ENCODE measurements around the gene SLC25A6.
"Not testable (repeated sequence)": the region's sequence is repeated elsewhere in the genome, so short reads cannot be mapped to it uniquely, and the experiment has no call there.

SLC25A6 gene

GRCh38 chrX:1391707-1392375 lies at the start of gene SLC25A6:
Gene SLC25A6 (minus strand): TSS chrX:1392113. CDS start chrX:1392009, 104 bp downstream.
- DNase-seq: no peak

DNA sequence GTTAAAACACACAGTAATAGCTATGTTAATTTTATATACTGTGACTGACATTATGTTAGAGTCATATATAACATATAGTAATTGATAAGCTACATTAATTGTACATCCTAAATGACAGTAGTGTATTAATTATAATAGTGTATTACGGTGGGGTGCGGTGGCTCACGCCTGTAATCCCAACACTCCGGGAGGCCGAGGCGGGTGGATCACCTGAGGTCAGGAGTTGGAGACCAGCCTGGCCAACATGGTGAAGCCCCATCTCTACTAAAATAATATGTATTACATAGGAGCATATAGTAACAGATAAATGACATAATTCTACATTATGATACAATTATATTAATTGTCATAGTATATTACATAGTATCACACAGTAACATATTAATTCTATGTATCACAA lies 48.6 kb upstream of the SLC25A6 start:
- no peak for DNase-seq

DNA sequence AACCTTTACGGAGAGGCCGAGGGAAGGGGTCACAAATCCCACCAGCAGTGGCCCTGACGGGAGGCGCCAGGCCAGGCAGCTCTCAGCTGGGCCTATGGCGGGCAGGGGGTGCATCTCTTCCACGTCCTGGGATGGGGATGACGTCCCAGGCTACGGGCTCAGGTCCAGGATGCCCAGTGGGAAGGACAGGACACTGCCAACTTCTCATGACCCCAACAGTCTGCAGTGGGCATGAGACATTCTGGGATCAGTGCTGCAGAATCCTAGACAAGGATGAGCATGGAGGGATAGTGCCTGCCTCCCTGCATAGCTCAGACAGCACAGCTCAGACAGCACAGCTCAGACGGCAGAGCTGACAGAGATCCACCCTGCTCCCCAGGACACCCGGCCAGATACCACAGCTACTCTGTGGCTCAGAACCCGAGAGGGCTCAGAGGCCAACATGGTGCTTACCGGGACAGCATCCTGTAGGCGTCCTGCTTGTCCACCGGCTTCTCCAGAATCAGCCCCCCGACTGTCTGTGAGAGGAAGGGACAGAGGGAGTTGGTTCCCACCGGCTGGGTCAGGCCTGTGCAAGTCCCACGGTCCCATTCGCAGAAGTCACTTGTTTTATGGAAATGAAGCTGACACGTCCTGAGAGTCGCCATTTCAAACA lies 43.5 kb upstream of the SLC25A6 start:
- DNase-seq: no peak

GRCh38 chrX:1434871-1435240 lies 42.9 kb upstream of the SLC25A6 start:
- no peak for DNase-seq

DNA sequence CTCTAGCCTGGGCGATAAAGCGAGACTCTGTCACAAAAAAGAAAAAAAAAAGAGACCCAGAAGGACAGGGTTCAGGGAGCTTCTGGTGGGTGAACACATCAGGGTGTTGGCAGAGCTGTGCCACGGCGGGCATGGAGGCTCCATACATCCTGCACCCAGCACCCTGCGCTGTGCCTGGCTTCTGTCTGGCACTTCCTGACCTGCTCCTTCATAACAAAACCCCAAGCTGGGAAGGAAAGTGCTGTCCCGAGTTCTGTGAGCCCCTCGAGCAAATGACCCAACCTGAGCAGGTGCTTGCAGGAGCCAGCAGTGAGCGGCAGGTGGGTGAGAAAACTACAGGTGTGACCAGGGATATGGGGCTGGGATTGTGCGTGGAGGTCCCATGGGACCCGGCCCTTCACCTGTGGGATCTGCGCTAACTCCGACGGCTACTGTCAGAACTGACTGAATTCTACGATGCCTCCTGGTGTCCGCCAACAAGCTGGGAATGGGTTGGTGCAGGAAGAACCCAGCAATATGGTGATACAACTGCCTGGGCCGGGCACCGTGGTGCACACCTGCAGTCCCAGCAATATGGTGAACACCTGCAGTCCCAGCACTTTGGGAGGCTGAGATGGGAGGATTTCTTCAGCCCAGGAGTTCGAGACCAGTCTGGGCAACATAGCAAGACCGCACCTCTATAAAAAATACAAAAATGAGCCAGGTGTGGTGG lies 41.9 kb upstream of the SLC25A6 start:
- no peak for DNase-seq

- DNase-seq: no peak
Observed at GRCh38 chrX:1430451-1430850, 38.5 kb upstream of the SLC25A6 start.

DNA sequence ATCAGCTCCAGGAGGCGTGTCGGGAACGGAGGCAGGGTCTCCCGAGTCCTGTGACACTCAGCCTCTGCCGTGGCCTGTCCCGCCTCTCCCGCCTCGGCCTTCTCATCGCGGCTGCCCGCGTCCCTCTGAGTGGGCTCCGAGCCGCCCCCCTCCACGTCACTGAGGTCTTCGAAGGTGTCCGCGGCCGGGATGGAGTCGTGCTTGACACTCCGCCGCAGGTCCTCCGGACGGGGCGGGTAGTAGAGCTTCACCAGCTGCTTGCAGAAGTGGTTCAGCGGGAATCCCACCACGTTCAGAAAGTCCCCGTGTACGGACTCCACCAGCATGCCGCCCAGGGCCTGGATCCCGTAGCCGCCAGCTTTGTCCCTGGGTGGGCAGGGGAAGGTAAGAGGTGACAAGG lies 35.8 kb upstream of the SLC25A6 start:
- DNase-seq: no peak

GRCh38 chrX:1426321-1426720 lies 34.4 kb upstream of the SLC25A6 start:
- not testable (repeated sequence) for DNase-seq

DNA sequence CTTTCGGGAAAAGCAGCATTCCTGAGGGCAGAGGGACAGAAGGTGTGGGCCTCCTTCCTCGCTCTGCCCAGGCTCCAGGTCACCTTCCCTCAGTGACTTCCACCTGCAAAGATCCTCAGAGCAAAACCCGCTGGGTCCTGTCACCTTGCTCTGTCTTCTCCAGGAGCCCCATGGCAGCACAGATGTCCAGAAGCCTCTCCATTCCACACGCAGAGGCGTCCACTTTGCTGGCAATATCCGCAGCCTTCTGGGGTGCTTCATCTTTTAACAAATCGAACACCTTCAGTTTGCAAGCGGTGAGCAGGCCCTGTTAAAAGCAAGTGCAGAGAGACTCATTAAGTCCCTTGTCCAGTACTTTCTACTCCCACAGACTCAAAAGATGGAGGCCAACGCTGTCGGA lies 33.5 kb upstream of the SLC25A6 start:
- no peak for DNase-seq

- no peak for DNase-seq
Observed at GRCh38 chrX:1424147-1424851, 32.4 kb upstream of the SLC25A6 start.

GRCh38 chrX:1423215-1423614 lies 31.3 kb upstream of the SLC25A6 start:
- DNase-seq: no peak

- no peak for DNase-seq
Observed at GRCh38 chrX:1422135-1422465, 30.2 kb upstream of the SLC25A6 start.

DNA sequence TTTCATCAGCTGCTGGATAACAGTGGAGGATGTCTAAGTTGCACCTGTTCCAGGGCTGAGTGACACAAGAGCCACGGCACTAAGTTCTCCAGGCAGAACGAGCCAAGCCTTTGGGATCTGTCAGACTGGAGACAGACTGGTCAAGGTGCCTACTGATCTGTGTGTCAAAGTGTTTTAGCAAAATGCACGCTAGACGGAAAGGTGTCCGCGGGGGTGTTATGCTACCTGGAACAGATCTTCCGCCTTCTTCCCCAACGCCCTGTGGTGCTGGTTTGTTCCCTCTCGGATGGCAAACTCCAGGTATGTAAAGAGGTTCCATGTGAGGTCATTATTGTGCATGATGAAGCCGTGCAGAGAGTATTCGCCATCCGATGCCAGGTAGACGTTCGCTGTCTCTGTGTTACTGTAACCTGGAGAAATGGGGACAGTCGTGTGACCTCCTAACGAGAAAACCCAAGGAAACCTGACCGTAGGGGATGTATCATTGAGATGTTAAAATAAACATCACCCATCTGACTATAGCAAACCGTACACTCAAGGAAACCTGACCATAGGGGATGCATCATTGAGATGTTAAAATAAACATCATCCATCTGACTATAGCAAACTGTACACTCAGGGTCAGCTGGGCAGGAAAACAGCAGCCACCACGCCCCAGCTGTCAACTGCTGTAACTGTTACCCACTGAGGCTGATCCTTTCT lies 29.7 kb upstream of the SLC25A6 start:
- DNase-seq: no peak

- DNase-seq: no peak
Observed at GRCh38 chrX:1420371-1420770, 28.5 kb upstream of the SLC25A6 start.

DNA sequence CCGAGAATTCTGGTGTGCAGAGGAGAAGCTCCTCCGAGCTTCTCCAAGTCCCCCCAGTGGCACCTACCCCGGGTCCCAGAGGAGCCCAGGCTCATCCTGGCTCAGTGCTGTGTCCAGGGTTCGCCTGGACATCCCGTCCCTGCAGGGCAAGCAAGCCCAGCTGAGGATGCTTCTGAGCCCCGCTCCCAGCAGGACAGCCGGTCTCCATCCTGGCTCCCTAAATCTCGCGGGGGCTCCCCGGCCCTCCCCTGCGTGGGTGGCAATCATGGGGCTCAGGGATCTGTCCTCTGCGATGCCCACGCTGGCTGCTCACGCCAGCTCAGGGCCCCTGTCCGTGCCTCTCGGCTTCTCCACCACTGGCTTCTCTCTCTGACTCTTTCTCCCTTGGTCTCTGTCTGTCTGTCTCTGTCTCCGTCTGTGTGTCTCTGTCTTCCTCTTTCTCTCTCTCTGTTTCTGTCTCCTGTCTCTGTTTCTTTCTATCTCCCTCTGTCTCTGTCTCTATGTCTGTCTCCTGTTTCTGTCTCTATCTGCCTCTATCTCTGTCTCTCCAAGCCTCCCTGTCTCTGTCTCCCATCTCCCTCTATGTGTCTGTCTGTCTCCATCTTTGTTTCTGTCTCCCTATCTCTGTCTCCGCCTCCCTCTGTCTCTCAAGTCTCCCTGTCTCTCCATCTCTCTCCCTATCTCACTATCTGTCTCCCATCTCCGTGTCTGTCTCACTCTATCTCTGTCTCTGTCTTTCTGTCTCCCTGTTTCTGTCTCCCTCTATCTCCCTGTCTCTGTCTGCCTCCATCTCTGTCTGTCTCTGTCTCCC lies 27.8 kb upstream of the SLC25A6 start:
- DNase-seq: no peak

DNA sequence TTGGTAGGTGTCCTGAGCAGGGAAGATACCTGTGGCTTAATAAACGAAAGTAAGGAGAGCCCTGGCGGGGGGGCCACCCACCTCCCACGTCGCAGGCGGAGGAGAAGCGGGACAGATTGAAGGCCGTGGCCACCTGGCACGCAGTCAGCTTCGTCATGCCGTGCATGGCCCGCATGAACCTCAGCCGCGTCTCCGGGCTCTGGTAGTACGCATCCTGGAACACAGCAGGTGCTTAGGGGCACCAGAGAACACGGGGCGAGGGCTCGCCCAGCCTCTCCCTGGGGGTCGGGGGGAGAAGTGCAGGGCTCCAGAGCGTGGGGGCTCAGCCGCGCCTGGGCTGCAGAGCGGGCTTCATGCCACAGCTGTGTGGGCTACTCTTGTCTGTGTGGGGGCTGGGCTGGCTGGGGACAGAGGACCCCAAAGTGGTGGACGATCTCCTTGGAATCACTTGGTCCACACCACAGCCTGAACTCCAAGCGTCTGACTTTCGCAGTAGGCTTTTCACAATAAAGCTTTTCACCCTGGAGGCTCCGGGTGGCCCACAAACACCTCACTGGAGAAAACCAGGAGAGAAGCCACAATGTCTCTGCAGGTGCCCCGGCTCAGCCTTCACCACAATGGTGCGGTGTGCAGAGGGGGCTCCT lies 27.1 kb upstream of the SLC25A6 start:
- no peak for DNase-seq

- no peak for DNase-seq
Observed at GRCh38 chrX:1417921-1418771, 26.2 kb upstream of the SLC25A6 start.

DNA sequence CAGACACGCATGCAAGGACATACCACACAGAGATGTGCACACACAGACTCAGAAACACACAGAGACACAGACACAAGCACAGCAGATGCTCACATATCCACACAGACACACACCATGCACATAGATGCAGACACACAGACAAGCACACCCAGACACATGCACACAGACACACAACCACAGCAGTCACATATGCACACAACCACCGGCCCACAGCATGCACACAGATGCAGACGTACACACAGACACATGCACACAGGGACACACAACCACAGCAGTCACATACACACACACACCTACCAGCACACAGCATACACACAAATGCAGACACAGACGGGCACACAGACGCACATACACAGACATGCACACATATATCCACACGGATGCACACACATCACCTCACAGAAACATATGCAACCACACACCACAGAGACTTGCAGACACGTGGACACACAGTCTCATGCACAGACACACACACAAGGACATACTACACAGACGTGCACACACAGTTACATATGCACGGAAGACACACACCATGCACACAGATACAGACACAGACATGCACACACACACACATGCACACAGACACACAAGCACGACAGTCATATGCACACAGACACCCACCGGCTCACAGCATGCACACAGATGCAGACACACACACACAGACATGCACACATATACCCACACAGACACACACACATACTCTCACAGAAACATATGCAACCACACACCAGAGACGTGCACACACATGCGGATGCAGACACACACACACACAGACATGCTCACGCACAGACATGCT lies 25.2 kb upstream of the SLC25A6 start:
- no peak for DNase-seq

DNA sequence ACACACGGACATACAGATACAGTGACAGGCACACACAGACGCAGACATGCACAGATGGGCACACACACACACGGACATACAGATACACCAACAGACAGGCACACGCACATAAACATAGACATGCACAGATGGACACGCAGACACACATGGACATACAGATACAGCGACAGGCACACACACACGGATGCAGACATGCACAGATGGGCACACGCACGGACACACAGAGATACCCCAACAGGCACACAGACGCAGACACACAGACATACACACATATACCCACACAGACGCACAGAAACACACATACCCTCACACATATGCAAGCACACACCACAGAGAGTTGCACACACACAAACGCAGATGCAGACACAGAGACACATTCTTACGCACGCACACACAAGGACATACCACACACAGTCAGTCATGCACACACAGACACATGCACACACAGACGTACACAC lies 24.4 kb upstream of the SLC25A6 start:
- DNase-seq: no peak
